NAMALWA (cell line): Measurements from ENCODE around the gene DNAJC10.

Experiments
- DNase-seq: peaks from one replicate; pipeline ENCODE4 v3.0.0-alpha.2; 2015; ENCODE audit warnings: low spot score

Gene DNAJC10

DNA sequence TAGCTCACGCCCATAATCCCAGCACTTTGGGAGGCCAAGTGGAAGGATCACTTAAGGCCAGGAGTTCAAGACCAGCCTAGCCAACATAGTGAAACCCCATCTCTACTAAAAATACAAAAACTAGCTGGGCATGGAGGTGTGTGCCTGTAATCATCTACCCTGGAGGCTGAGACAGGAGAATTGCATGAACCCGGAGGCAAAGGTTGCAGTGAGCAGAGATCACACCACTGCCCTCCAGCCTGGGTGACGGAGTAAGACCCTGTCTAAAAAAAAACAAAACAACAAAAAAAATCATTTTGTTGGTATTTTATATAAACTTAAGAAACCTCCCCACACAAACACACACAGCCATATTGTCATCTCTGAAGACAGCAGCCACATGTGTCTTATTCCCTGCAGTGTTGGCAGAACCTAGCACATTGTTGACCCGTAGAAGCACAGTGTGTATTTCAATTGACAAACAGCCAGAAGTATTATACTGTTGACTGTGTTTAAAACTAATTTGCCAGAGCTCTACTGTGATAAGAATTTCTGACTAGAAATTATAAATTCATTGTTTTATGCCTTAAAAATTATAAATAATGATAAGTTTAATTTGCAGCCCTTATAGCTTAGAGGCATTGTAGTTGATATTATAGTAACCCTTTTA, 68.1 kb downstream of the DNAJC10 start:
- no peak for DNase-seq

DNA sequence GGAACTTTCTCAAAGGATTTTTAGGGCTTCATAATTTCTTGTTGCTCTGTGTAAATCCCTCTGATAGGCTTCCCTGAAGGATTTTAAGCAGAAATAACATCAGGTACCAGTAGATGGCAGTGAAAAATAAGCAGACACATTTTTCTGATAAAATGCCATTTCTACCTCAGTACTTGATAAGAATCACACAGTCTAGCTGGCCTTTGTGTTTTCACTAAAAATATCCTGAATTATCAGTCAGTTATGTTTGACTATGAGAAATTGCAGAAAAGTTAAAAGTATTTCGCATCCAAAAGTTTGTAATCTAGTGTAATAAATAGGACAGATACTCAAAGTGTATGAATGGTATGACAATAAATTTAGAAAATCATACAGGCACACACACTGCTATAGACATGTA, 68.7 kb downstream of the DNAJC10 start:
- DNase-seq: peak; percentile 64

DNA sequence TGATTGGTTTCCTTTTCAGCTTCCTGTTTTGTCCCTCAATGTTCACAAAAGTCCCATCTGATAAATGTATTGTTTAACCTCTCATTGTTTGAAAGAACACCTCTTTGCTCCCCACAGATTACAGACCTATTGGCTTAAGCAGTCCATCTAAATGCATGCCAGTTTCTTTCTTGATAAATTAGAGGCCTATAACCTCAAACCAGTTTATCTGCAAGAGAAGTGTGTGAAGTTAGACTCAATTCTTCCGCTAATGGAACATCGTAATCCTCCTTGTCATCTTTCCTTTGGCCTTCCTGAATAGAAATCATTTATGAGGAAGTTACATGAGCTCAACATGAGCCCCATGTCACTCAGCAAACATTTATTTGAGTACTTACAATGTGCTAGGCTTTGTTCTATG, 76.4 kb downstream of the DNAJC10 start:
- no peak for DNase-seq

DNA sequence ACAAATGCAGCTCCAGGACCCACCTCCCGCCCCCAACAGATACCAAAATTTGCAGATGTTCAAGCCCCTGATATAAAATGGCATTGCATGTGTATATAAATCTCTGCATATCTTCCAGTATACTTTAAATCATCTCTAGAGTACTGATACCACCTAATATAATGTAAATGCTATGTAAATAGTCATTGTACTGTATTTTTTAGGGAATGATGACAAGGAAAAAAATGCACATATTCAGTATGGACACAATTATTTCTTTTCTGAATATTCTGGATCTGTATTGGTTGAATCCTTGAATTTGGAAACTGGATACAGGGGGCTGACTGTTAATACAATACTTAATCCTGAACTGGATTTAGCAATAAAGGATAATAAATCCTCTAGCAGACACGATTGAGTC, 82.7 kb downstream of the DNAJC10 start:
- no peak for DNase-seq

DNA sequence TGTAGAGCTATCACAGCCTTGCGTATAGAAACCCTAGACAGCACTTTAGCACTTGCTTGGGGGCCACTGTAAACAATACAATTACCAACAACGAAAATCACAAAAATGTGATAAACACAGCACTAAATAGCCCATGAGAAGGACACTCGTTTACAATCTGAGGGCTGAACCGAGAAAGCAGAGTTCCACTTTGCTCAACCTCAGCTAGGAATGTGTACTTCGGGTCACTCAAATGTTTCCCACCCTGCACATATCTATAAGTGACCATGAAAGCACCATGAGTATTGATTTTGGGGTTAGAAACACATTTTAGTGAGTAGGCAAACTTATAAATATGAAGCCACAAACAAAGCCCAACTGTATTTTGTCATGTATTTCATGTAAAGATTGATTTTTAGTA, 88.1 kb downstream of the DNAJC10 start:
- DNase-seq: no peak

DNA sequence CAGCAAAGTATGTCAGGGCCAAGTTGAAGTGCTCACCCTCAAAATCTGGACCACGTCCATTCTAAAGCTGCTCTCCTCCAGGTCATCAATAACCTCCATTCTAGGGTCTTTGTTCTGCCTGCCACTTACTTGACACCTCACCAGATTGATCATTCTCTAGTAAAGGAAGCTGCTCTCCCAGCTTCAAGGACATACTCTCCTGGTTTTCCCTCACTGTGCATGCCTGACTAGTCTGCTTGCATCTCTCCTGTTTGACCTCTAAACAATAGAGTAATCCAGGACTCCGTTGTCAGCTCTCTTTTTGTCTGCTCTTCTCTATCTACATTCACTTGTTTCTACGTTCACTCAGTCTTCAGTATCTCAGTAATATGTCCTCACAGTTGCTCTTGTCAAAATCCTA, 91.3 kb downstream of the DNAJC10 start:
- DNase-seq: no peak

DNA sequence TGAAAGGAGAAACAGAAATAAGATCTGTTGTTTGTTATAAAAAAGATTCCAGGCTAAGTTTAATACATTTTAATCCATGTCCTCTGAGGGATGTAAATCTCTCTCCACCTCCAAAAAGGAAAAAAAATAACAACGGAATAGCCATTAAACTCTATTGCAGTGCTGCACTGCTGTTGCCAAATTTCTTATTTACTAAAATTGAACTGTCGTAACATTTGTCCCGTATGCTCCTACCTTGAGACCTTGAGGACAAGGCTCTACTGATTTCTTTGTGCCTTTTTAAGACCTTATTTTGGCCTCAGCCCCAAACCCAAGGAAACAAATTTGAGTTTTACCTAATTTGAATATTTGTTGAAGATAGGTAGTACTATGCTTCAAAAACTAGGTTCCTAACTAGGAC, 94.0 kb downstream of the DNAJC10 start:
- DNase-seq: no peak

DNA sequence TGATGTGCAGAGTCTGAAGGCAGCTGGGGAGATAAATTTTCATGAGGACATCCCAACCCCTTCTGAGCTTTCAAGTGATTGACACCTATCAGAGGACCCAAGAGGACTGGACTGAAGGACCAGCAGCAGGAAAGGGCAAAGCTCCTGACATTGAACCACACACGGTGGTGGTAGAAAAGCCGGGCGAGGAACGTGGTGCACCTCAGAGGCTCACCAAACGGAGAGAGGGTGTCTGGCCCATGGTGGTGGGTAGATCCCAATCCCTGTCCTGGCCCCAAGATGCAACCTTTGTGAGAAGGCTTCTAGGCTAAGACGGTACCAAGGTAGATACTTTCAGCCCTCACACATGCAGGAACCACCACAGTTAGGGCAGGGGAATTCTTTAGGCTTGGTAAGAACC, 98.3 kb downstream of the DNAJC10 start:
- DNase-seq: no peak

DNA sequence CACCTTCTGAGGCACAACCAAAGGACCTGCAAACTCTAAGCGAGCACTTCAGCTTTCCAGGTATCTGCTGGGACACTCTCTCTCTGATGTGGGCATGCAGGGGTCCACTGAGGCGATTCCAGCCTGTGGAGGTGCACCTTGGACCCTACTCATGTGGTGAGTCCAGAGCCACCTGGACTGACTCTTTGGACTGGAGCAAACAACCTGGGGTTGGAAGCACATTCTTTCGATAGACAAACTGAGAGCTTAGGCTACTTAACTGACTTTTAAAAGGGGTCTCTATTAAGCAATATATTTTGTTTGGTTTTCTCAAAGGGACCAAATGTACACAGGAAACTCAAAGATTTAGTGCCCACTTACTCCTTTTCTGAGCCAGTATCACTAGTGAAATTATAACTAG, 98.7 kb downstream of the DNAJC10 start:
- DNase-seq: no peak

DNA sequence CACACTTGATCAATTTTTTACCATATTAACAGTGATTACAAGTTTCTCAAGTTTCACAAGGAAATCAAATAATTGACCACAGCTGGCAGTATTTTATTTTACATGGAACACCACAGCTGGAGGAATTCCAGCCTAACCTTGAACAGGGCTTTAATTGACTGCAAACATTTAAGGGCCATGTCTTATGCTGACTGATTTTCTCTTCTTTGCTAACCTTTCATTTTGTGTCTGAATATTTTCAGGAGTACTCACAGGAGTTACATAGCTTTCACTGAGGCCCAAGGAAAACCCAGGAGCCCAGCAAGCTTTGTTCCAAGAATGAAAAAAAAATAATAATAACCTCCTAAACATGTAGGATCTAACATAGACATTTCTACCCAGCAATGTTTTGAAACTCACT, 100.8 kb downstream of the DNAJC10 start:
- DNase-seq: no peak

DNA sequence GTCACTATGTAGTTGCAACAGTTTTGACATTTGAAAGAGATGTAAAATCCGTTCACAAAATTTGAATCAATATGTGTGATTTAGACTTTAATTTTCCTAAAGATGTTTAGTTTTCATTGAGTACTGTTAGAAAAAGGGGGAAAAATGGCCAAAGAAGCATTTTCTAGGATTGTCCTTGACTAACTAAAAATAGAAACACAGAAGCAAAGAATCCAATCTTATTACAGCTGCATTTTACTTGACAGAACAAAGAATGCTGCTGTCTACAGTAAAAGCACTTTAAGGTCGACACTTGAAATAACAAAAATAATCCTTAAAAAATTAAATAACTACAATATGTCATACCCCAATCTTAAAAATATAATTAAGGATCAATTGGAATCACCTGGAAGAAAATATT, 101.5 kb downstream of the DNAJC10 start:
- DNase-seq: no peak

DNA sequence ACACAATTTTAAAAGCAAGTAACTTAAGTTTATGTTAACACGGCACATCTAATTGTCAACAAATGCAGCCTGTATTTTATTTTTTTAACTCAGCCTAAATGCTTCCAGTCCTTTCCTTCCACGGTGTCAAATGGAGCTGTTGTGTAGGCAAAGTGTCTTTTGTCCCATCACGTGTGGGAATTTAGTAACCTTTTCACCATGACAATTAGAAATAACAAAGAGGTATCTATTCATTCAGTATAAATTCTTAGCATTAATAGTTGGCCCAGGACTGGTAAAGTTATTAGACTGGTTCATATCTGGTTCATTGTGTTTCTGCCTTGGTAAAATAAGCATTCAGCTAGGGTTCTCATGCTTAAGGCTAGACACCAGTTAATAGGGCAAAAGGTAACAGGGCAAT, 102.4 kb downstream of the DNAJC10 start:
- DNase-seq: no peak

DNA sequence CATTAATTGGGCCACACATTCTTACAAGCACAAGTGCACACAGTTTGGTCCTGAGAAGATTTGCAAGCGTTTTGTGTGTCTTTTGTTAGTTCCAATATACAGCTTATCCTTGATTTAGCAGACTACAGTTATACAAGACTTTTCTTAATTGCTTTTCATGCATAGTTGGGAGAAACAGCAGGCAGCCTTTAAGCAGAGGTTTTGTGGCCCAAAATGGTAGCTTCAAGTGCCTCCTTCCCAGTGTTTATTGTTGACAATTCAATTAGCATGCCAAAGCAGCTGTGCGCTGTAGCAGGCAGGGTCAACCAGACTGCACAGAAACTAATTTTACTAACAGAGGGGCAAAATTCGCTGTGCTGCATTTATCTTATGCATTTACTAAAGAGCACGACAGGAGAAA, 102.9 kb downstream of the DNAJC10 start:
- DNase-seq: no peak

DNA sequence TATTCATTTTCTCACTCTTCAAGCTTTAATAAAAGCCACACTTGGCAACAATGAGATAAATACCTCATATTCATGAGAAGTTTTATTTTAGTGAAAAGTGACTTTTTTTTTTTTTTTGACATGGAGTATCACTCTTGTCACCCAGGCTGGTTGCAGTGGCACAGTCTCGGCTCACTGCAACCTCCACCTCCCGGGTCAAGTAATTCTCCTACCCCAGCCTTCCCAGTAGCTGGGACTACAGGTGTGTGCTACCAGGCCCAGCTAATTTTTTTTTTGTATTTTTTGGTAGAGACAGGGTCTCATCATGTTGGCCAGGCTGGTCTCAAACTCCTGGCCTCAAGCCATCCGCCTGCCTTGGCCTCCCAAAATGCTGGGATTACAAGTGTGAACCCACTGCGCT, 103.4 kb downstream of the DNAJC10 start:
- DNase-seq: no peak

DNA sequence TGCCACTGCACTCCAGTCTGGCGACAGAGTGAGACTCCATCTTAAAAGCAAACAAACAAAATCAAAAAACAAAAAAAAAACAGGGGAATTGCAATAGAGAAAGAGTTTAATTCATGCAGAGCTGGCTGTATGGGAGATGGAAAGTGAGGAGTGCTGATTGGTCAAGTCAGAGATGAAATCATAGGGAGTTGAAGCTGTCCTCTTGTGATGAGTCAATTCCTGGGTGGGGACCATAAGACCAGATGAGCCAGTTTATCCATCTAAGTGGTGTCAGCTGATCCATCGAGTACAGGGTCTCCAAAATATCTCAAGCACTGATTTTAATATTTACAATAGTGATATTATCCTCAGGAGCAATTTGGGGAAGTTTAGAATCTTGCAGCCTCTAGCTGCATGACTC, 105.1 kb downstream of the DNAJC10 start:
- DNase-seq: no peak

DNA sequence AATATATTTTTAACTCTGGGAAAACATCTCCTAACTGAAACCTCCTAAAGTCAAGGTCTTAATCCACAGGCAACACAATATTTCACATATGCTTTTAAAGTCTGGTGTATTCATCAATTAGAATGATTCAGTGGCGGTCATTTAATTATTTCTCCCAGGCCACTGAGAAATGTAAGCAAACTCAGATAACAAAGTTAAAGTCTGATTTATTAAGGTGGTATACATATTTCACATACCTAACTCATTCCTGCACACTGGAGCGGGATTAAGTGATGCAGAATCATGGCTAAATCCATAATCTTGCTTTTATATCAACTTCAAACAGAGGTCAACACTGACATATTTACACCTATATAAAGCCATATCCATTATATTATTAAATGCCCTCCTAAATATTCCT, 106.7 kb downstream of the DNAJC10 start:
- DNase-seq: no peak

DNA sequence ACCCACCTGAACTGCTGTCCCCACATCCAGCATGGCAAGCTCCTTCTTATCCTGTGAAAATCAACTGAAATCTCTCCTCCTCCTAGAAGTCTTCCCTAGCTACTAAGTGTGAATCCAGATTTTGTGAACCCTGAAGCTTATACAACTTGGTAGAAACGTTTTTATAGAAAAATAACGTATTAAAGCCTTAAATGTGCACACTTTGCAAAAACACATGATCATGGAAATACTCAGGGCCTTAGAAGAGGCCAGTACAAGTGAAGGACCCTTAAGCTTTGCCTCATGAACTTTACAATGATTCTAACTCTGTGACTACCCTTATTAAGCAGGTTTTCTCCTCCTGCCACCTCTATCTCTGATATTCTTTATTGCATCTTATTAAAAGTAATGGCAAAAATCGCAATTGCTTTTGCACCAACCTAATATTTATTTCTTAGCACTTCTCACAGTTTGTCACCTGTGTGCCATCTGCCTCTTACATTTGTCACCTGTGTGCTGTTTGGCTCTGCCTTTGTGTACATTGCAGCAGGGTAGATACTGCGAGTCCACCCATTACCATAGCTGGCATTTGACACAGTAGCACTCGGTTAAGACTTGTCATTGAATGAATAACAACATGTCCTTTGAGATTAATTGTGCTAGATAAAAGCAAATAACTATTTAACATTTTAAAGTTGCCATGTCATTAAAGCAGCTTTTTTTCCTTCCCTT, 108.2 kb downstream of the DNAJC10 start:
- DNase-seq: no peak

DNA sequence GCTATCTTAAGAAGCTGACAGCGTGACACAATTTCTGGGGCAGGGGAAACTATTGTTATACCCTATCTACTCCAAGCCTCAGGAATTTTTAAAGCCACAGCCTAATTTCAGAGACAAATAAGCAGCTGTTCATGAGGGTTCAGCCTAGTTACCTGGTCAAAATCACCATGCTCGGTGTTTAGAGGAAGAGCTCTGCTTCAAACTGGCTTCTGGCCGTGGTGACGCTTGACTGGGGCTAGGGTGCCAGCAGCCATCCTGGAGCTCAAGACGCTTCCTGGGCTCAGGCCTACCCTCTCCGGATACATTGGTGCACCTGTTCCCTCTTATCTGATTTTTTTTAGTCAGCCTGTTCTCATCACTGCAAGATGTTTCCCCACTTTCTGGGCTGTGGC, 108.7 kb downstream of the DNAJC10 start:
- DNase-seq: no peak

DNA sequence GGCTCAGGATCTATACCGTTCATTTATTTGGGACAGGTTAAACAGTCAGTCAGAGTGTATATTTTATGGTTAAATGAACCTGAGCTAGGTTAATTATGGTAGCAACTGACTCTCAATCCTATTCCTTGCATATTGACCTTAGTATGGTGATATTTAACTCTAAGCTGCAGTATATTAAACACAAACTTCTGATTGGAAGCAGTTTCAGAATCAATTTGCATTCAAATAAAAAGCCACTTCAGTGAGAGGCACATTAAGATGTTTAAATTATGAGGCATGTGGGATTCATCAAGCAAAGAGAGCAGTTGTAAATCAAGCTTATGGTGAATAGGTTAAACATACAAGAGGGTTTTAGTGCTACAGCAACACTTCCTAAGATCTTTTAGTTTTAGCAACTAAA, 110.0 kb downstream of the DNAJC10 start:
- DNase-seq: no peak

DNA sequence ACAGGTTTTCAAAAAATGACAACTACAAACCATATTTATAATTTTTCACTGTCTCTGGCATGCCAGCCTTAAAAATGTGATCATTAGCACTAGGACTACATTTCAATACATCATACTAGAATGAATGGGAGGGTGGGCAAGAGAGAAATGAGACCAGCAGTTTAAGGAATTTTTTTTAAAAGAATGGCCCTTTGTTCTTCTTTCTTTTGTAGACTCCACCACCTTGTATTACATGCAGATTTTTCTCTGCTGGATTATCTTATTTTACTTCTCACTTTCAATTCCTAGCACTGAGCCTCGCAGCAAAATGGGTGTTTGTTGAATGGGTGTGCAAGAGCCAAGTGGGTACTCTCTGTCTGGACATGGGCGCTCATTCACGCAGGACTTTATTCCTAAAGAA, 110.4 kb downstream of the DNAJC10 start:
- DNase-seq: no peak

DNA sequence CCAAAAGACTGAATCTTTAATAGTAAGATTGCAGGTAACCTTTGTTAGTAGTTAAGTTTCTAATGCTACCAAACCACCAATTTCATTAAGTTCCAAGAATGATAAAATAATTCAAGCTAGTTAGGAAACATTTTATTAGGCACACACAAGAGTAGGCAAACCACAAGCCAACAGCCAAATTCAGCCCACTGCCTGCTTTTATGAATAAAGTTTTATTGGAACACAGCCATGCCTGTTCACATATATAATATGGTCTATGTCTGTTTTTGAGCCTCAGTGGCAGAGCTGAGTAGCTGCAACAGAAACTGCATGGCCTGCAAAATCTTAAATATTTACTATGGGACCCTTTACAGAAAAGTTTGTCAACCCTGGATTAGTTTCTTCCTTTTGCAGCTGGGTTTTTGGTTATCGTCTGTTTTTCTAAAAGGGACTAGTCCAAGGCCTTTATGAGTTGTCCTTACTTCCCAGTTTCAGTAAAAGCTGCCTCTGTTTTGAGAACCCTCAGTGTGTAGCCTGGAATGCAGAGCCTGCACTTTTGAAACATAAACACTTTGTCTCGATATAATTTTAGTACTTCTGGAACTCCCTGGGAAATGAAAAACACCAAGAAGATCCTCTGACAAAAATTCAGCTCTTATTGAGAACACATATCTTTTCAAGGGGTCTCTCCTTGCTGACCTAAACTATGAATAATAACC, 111.3 kb downstream of the DNAJC10 start:
- no peak for DNase-seq

DNA sequence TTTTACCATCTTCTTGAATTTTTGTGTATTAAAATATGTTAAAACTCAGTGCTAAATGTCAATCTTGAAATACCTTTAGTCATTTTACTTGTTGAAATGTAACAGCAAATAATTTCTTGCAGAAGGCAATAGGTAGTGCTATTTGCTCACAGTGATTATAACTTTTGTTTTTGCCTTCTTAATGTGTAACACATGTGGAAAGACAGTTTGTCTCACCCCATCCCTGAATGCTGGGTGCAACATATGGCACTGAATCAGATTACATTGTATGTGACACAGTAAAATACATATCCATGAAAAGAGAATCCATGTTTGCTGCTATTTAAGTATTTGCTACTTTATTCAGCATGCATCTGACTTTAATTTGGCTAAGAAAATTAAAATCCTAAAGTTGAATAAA, 115.0 kb downstream of the DNAJC10 start:
- DNase-seq: no peak

DNA sequence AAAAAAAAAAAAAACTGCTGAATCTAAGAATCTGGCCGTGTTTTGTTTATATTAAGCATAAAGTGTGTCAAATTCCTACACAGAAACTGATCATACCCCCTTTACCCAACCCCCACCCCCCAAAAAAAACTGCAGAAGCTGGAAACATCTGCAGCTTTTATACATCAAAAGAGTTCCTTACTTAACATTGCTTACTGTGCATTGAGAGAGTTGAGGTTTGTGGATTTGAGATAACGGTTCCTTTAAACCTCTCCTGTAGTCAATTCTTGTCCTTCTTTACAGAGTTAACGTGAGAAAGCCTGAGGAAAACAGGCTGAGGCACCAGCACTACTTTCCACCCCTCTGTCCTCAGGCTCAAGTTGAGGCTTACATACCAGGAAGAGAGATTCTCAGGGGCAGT, 115.9 kb downstream of the DNAJC10 start:
- no peak for DNase-seq
